ENCODE measurements around the gene PAPSS1.

DNA sequence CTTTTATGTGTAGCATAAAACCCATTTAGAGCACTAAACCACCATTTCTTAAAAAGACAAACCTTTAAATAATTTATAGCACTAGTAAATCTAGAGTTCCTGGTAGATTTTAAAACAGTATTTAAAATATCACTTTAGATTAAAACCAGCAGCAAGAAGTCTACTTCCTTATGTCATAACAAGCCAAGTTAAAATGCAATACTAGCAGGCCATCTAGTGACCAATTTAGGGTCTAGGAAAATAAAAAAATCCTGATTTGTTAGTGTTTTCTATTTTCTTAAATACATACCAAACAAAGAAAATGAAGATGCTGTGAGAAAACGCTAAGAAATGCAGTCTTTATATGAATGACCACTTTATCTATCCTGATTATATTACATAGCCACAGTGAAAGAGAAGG is 53.9 kb downstream of the PAPSS1 start:
- TF ChIP-seq, protein P1, sequence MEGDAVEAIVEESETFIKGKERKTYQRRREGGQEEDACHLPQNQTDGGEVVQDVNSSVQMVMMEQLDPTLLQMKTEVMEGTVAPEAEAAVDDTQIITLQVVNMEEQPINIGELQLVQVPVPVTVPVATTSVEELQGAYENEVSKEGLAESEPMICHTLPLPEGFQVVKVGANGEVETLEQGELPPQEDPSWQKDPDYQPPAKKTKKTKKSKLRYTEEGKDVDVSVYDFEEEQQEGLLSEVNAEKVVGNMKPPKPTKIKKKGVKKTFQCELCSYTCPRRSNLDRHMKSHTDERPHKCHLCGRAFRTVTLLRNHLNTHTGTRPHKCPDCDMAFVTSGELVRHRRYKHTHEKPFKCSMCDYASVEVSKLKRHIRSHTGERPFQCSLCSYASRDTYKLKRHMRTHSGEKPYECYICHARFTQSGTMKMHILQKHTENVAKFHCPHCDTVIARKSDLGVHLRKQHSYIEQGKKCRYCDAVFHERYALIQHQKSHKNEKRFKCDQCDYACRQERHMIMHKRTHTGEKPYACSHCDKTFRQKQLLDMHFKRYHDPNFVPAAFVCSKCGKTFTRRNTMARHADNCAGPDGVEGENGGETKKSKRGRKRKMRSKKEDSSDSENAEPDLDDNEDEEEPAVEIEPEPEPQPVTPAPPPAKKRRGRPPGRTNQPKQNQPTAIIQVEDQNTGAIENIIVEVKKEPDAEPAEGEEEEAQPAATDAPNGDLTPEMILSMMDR (IDR thresholded peaks at IDR 0.05), result no peak
- TF ChIP-seq POLR2AphosphoS5 (IDR thresholded peaks at IDR 0.05), result no peak
